ENCODE results near the gene IBTK. TPM values are rescaled to one million over a fixed set of nuclear protein-coding genes. Genes with fewer than 3 reads are reported as not detected.

Gene IBTK
- total and polyA plus RNA-seq, 2 experiments from 2014 or later = 17.3 to 60.3 TPM

- H2AFZ ChIP-seq = no peak overlapping the region
- no peak for DNase-seq (ENCODE audit: low spot score)
- H3K9me2 ChIP-seq (replicated peaks; ENCODE audit: insufficient read depth) = no peaks in the 10 kb centered on the region
- no peaks in the 10 kb centered on the region for H3K27me3 ChIP-seq
- no peaks in the 10 kb centered on the region for H3K9me3 ChIP-seq (ENCODE audit: low read depth)
- H3K4me1 ChIP-seq (ENCODE audit: insufficient read depth) = peaks cover 4% of the 10 kb centered on the region
- H3K36me3 ChIP-seq (replicated peaks; ENCODE audit: insufficient read depth, low read depth) = no peaks in the 10 kb centered on the region
- TF ChIP-seq EZH2 (IDR thresholded peaks at IDR 0.05; ENCODE audit: borderline replicate concordance) (no peak), EZH2phosphoT487 (IDR thresholded peaks at IDR 0.05; ENCODE audit: low read depth, severe bottlenecking, unreplicated experiment) (no peak)
- TF ChIP-seq, protein P1, sequence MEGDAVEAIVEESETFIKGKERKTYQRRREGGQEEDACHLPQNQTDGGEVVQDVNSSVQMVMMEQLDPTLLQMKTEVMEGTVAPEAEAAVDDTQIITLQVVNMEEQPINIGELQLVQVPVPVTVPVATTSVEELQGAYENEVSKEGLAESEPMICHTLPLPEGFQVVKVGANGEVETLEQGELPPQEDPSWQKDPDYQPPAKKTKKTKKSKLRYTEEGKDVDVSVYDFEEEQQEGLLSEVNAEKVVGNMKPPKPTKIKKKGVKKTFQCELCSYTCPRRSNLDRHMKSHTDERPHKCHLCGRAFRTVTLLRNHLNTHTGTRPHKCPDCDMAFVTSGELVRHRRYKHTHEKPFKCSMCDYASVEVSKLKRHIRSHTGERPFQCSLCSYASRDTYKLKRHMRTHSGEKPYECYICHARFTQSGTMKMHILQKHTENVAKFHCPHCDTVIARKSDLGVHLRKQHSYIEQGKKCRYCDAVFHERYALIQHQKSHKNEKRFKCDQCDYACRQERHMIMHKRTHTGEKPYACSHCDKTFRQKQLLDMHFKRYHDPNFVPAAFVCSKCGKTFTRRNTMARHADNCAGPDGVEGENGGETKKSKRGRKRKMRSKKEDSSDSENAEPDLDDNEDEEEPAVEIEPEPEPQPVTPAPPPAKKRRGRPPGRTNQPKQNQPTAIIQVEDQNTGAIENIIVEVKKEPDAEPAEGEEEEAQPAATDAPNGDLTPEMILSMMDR (IDR thresholded peaks at IDR 0.05; ENCODE audit: poor library complexity) = no peak
- H3K27ac ChIP-seq = no peak overlapping the region
- H3K4me3 ChIP-seq = no peak overlapping the region
- WGBS (ENCODE audit: low lambda C conversion rate, missing lambda C conversion rate) = 94% methylated on average over 1 of the region's 1 CpG
- H4K20me1 ChIP-seq (ENCODE audit: insufficient read depth, poor library complexity, severe bottlenecking) = no peaks in the 10 kb centered on the region
- no peaks in the 10 kb centered on the region for H3K79me2 ChIP-seq
- no peak overlapping the region for H3K4me2 ChIP-seq
Measured at GRCh38 chr6:82182756-82183155, 64.8 kb downstream of the IBTK start.

- H3K27me3 ChIP-seq = no peaks in the 10 kb centered on the region
- no peaks in the 10 kb centered on the region for H3K9me3 ChIP-seq (ENCODE audit: low read depth)
Measured at GRCh38 chr6:82179415-82179814, 68.1 kb downstream of the IBTK start.

DNA sequence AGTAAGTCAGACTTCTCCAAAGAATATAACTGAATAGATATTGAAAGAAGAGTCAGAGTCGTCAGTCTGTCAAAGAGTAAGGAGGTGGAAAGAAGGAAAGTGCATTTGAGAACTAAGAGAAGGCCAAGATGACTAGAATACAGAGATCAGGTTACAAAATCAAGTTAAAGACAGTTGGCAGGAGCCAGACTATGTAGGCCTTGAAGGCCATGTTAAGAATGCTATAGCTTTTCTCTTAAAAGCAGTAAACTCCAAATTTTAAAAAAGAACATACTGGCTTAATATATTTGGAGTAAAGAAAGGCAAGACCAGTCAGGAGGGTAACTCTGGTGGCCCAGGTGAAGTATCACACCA is 68.8 kb downstream of the IBTK start:
- TF ChIP-seq EZH2phosphoT487 (IDR thresholded peaks at IDR 0.05; ENCODE audit: low read depth, severe bottlenecking, unreplicated experiment) (no peak), EZH2 (IDR thresholded peaks at IDR 0.05; ENCODE audit: borderline replicate concordance) (no peak)
- TF ChIP-seq, protein P1 (IDR thresholded peaks at IDR 0.05; ENCODE audit: poor library complexity) = no peak
- no peaks in the 10 kb centered on the region for H3K9me3 ChIP-seq (ENCODE audit: low read depth)
- no peaks in the 10 kb centered on the region for H4K20me1 ChIP-seq (ENCODE audit: insufficient read depth, poor library complexity, severe bottlenecking)
- no peak overlapping the region for H3K4me2 ChIP-seq
- H3K9me2 ChIP-seq (replicated peaks; ENCODE audit: insufficient read depth) = no peaks in the 10 kb centered on the region
- no peak overlapping the region for H3K4me3 ChIP-seq
- no peaks in the 10 kb centered on the region for H3K27me3 ChIP-seq
- no peak overlapping the region for H2AFZ ChIP-seq
- no peak for DNase-seq (ENCODE audit: low spot score)
- H3K36me3 ChIP-seq (replicated peaks; ENCODE audit: insufficient read depth, low read depth) = no peaks in the 10 kb centered on the region
- H3K27ac ChIP-seq = peak overlapping the region; percentile 9
- no peaks in the 10 kb centered on the region for H3K79me2 ChIP-seq
- H3K4me1 ChIP-seq (ENCODE audit: insufficient read depth) = peaks cover 4% of the 10 kb centered on the region
- 90% methylated on average over 1 of the region's 1 CpG for WGBS (ENCODE audit: low lambda C conversion rate, missing lambda C conversion rate)

More at GRCh38 chr6:82179415-82179814, 68.1 kb downstream of the IBTK start:
- TF ChIP-seq EZH2phosphoT487 (IDR thresholded peaks at IDR 0.05; ENCODE audit: low read depth, severe bottlenecking, unreplicated experiment) (no peak), EZH2 (IDR thresholded peaks at IDR 0.05; ENCODE audit: borderline replicate concordance) (no peak)
- TF ChIP-seq, protein P1 (IDR thresholded peaks at IDR 0.05; ENCODE audit: poor library complexity) = no peak
- DNase-seq (ENCODE audit: low spot score) = no peak
- H2AFZ ChIP-seq = no peak overlapping the region
- no peak overlapping the region for H3K4me2 ChIP-seq
- H3K4me1 ChIP-seq (ENCODE audit: insufficient read depth) = peaks cover 4% of the 10 kb centered on the region
- H3K79me2 ChIP-seq = no peaks in the 10 kb centered on the region
- peak overlapping the region; percentile 9 for H3K27ac ChIP-seq
- no peaks in the 10 kb centered on the region for H4K20me1 ChIP-seq (ENCODE audit: insufficient read depth, poor library complexity, severe bottlenecking)
- H3K36me3 ChIP-seq (replicated peaks; ENCODE audit: insufficient read depth, low read depth) = no peaks in the 10 kb centered on the region
- no peaks in the 10 kb centered on the region for H3K9me2 ChIP-seq (replicated peaks; ENCODE audit: insufficient read depth)
- WGBS (ENCODE audit: low lambda C conversion rate, missing lambda C conversion rate) = 91% methylated on average over 4 of the region's 4 CpGs
- no peak overlapping the region for H3K4me3 ChIP-seq
